Measurements from ENCODE around the gene COX4I2.
"Not testable (repeated sequence)": the region's sequence is repeated elsewhere in the genome, so short reads cannot be mapped to it uniquely, and the experiment has no call there.

Gene COX4I2

GRCh38 chr20:31608251-31608945 lies 29.3 kb upstream of the COX4I2 start:
- peak; percentile 96 for DNase-seq

GRCh38 chr20:31612271-31612640 lies 25.5 kb upstream of the COX4I2 start:
- DNase-seq: not testable (repeated sequence)

DNA sequence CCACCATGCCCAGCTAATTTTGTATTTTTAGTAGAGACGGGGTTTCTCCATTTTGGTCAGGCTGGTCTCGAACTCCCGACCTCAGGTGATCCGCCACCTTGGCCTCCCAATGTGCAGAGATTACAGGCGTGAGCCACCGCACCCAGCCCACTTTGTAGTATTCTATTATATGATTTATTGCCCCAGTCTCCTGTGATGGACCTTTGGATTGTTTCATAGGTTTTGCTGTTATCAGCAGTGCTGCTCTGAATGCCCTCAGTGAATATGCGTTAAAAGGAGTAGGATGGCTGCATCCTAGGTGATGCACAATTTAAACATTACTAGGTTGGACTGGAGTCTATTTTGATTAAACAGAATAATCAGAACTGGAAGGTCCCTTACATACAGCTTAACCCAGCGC lies 22.3 kb upstream of the COX4I2 start:
- no peak for DNase-seq

DNA sequence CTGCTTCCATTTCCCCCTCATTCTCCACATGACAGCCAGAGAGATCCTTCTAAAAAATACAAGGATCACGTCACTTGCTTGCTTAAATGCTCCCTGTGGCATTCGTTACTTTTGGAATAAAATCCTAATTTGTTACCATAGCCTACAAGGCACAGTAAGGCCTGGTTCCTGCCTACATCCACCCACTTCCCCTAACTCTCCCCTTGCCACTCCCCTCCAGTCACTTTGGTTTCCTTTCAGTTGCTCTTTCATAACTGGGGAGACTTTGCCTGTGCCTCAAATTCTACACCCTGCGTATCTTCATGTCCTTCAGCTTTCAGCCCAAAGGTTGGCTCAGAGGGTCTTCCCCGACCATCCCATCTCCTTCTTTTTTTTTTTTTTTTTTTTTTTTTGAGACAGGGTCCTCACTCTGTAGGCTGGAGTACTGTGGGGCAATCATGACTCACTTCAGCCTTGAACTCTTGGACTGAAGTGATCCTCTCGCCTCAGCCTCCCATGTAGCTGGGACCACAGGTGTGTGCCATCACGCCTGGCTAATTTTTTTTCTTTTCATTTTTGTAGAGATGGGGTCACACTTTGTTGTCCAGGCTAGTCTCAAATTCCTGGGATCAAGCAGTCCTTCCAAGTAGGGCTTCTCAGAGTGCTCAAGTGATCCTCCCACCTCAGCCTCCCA lies 20.1 kb upstream of the COX4I2 start:
- DNase-seq: no peak

DNA sequence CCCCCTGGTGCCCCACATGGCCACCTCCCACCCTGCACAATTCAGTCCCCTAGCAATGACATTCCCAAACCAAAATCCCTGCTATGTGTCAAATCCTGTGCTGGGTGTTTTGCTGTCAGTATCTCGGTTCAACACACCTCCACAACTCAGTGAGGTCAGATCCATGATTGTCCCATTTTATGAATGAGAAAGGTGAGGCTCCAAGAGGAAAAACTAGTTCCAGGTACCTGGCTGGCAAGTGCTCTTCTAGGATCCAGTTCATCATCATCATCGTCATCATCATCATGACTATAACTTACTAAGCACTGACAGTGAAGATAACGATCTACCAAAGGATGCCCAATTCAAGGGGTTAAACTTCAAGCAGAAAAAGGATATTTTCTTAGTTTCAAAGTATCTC lies 17.5 kb upstream of the COX4I2 start:
- no peak for DNase-seq

- not testable (repeated sequence) for DNase-seq
Observed at GRCh38 chr20:31623123-31623505, 14.6 kb upstream of the COX4I2 start.

- peak; percentile 56 for DNase-seq
Observed at GRCh38 chr20:31626534-31626933, 11.2 kb upstream of the COX4I2 start.

GRCh38 chr20:31628057-31628456 lies 9.7 kb upstream of the COX4I2 start:
- DNase-seq: not testable (repeated sequence)

GRCh38 chr20:31630187-31630790 lies 7.4 kb upstream of the COX4I2 start:
- DNase-seq: no peak

DNA sequence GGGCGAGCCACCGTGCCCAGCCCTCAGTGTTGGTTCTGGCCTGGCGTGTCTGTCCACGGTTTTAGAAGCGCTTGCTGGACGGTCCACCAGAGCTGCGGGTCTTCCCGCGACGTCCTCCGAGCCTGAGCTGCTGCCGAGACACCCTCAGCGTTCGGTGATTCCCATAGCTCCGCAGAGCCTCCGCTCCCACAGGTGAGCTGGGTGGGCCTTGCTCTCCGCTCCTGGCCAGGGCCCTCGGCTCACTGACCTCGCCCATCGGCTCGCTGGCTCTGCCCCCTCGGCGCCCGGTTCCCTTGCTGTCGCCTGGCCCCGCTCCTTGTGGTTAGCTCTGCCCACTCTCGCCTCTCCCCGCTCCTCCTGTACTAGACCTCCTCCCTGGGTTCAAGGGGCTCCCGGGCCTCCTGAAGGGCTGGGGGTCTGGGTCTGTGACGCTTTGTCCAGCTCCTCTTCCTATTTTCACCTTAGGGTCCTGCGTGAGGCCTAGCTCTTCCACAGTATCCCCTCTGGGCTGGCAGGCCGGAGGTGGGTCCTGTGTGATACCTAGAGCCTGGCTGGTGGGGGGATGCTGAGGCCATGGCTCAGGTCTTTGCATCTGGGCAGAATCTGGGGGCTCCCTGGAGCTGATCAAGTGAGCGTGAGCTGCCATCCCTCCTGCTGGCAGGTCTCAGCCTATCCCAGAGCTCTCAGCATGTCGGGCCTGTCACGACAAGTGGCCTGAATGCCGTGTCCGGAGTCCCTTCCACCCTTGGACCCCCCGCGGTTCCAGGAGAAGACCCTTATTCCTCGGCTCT lies 5.0 kb upstream of the COX4I2 start:
- DNase-seq: no peak

DNA sequence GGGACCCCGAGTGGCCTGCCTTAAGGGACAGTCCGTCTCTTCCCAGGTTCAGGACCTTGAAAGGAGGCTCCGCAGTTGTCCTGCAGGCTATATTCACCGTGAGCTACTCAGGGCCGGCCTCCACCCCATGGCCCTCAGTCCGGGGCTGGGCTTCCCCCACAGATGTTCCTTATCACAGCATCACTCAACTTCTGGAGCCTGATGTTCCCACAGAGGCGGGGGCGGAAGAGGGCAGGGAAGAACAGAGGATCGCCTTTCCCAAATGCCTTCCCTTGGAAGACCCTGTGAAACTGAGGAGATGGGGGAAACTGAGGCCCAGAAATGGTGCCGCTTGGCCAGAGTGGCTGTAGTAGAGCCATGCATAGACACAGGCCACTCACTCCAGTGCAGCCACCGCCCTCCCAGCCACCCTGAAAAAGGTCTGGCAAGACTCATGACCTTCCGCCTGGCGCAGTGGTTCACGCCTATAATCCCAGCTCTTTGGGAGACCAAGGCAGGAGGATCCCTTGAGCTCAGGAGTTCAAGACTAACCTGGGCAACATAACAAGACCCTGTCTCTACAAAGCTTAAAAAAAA lies 4.3 kb upstream of the COX4I2 start:
- no peak for DNase-seq

DNA sequence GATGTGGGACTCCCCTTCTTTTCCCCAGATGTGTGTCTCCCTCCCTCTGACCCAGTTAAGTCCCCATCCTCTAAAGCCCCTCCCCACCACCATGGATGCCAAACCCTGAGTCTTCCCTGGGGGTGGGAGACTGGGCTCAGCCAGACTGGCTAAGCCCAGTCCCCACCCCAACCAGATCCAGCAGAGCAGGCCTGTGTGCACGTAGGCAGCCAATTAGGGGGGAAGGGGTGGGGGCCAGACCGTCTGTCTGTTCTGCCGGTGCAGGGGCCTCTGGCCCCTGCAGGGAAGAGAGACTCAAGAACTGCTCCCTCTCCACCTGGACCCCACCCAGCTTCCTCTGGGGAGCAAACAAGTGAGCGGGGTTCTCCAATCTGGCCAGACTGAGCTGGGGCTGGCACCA lies 605 bp downstream of the COX4I2 start:
- DNase-seq: no peak

GRCh38 chr20:31638816-31639215 lies 1.1 kb downstream of the COX4I2 start:
- DNase-seq: no peak

DNA sequence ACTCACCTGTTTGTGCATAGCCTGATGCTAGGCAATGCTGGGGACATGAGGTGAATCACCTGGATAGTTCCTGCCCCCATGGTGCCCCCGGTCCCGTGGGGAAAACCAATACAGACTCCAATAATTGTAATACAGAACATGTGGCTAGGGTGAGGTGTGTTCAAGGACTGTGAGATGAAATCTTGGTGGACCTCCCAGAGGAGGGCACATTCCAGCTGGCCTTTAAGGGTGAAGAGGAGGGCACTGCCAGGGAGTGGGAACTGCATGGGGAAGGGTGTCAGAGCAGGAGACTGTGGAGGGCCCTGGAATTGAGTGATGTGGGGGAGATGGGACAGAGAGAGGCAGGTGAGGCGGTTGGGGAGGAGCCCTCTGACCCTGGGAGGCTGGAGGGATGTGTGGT lies 2.5 kb downstream of the COX4I2 start:
- no peak for DNase-seq

DNA sequence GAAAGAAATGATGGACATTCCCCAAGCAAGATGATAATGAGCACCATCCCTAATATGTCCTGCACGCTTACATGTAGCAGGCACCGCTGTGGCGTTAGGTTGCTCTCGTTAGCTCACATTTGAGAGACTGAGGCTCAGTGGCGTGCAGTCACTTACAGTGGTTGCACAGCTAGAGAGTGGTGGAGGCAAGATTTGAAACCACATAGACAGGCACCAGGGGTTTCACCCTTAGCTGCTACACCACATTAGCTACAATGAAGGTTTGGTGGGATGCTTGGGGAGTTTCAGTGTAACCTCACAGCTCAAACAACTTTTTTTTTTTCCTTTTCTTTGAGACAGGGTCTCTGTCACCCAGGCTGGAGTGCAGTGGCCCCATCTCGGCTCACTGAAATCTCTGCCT lies 3.7 kb downstream of the COX4I2 start:
- DNase-seq: no peak

GRCh38 chr20:31642837-31643236 lies 5.1 kb downstream of the COX4I2 start:
- DNase-seq: no peak

- DNase-seq: no peak
Observed at GRCh38 chr20:31643522-31643921, 5.8 kb downstream of the COX4I2 start.

GRCh38 chr20:31644701-31645100 lies 7.0 kb downstream of the COX4I2 start:
- DNase-seq: no peak

GRCh38 chr20:31648104-31648503 lies 10.4 kb downstream of the COX4I2 start:
- DNase-seq: not testable (repeated sequence)

DNA sequence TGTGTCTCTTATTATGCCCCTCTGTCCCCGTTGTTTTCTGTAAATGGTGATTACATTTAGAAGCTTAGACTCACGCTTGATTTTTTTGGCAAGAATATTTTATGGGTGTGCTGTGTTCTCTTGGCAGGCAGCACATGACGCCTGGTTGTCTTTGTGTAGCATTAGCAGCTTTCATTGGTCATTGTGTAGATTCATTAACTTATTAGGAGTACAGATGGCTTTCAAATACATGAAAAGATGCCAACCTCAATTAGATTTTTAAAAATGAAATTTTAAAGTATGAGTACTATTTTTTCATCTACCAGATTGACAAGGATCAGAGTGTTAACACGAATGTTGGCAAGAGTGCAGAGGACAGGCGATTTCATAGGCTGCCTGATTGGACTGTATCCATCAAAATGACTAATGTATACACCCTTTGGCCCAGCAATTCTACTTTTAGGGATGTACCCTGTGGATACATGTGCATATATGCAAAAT lies 15.2 kb downstream of the COX4I2 start:
- no peak for DNase-seq

DNA sequence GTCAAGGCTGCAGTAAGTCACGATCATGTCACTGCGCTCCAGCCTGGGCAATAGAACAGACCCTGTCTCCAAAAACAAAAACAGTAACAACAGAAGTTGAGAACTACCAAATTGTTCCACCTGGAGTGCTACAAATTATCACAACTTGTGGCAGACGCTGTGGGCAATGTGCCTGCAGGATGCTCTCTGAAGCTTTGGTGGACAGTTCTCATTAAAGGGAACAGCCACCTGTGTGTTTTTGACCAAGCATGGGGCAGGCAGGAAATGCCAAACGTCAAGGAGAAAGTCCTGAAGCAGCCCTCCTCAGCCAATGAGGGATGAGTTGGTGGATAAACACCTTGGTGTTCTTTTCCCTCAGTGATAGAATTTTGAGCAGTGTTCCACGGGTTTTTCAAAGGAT lies 15.8 kb downstream of the COX4I2 start:
- no peak for DNase-seq

DNA sequence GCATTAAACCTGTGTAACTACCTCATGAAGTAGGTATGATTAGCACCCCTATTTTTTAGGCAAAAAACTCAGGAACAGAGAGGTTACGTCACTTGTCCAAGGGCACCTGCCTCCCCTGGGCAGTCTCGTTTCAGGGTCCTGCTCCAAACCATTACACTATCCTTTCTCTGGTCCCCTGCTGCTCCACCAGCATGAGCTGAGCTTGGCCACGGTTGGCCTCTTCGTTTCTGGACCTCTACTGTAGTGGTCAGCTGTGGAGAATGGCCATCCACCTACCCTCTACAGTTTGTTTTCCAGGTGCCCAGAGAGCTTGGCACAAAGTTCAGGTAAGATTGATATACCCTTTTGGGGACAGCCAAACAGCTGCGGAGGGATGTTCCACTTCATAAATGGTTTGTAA lies 16.8 kb downstream of the COX4I2 start:
- no peak for DNase-seq

All from DMS79 (cell line).